Fibroblast of pulmonary artery (primary cell): ENCODE results near the gene KRTAP20-4.

Source experiments
- DNase-seq: peaks from one replicate; pipeline ENCODE4 v3.0.0-alpha.2; 2010; ENCODE audit warnings: low read depth
- H3K4me3 ChIP-seq: replicated peaks from 2 replicates; pipeline ENCODE4 v1.5.1; 2011; ENCODE audit warnings: low read depth, mild to moderate bottlenecking, control low read depth, low read length, moderate library complexity
- TF ChIP-seq, protein P1 (sequence below): IDR thresholded peaks from 2 replicates; pipeline ENCODE4 v1.5.1; 2011; ENCODE audit warnings: mild to moderate bottlenecking, control low read depth, low read length, inconsistent platforms; ENCODE audit errors: missing control alignments

Gene KRTAP20-4

DNA sequence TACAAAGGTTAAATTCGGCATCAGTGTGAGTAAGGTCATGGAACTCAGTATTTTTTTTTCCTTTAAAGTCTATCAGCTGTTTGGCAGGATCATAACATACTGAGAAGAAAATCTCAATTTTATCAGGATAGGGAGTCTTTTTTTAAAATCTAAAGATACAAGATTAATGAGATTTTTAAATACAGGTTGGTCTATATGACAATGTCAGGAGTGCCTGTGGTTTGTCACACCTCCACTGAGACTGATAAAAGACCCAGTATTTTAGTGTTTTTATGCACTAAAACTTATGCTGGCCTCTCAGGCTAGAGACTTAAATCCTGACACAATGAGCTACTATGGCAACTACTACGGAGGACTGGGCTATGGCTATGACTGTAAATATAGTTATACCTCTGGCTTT is 22.1 kb downstream of the KRTAP20-4 start, which contains the start of gene KRTAP20-3:
KRTAP20-3 (plus strand) TSS at position 301 of the 400 bp plus-strand sequence.
- no peak within 1 kb of the TSS for H3K4me3 ChIP-seq
- DNase-seq: no peak
- TF ChIP-seq, protein P1, sequence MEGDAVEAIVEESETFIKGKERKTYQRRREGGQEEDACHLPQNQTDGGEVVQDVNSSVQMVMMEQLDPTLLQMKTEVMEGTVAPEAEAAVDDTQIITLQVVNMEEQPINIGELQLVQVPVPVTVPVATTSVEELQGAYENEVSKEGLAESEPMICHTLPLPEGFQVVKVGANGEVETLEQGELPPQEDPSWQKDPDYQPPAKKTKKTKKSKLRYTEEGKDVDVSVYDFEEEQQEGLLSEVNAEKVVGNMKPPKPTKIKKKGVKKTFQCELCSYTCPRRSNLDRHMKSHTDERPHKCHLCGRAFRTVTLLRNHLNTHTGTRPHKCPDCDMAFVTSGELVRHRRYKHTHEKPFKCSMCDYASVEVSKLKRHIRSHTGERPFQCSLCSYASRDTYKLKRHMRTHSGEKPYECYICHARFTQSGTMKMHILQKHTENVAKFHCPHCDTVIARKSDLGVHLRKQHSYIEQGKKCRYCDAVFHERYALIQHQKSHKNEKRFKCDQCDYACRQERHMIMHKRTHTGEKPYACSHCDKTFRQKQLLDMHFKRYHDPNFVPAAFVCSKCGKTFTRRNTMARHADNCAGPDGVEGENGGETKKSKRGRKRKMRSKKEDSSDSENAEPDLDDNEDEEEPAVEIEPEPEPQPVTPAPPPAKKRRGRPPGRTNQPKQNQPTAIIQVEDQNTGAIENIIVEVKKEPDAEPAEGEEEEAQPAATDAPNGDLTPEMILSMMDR: no peak

DNA sequence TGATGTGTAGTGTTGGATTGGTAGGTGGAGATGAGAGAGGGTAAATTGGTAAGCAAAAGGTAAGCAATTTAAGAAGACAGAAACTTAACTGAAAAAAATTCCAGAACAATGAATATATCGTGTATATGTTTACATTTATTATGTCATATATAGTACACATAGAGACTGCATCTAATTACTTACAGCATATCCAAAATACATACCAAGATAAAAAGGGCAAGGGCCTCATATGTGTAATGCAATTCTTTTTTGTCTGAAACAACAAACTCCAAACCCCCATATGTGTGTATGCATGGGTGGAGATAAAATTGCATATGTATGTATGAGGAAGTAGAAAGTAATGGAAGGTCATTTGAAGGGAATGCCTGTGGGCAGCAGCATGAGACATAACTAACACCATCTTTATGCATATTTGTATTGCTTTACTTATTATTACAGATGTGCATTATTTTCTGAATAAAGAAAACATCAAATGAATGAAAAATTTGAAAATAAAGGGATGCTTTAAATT is 26.5 kb downstream of the KRTAP20-4 start:
- TF ChIP-seq, protein P1: no peak
- DNase-seq: no peak
- H3K4me3 ChIP-seq: no peak overlapping the region

DNA sequence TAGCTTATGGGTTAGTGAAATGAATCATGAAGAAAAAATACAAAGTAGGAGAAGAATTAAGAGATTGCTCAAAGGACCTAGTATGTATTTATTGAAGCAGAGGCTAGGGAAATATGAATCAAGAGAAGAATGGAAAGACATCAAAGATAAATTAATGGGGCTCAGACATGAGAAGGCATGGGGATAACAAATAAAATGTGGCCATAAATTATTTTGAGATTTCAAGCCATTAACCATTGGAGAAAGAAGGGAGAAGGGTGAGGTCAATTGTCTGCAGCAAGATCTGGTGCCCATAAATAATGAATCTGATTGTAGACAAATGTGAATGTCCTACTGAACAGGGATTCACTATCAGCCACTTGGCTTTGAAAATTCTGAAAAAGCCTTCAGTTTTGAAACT is 32.5 kb downstream of the KRTAP20-4 start:
- H3K4me3 ChIP-seq: no peak overlapping the region
- DNase-seq: no peak
- TF ChIP-seq, protein P1: no peak

DNA sequence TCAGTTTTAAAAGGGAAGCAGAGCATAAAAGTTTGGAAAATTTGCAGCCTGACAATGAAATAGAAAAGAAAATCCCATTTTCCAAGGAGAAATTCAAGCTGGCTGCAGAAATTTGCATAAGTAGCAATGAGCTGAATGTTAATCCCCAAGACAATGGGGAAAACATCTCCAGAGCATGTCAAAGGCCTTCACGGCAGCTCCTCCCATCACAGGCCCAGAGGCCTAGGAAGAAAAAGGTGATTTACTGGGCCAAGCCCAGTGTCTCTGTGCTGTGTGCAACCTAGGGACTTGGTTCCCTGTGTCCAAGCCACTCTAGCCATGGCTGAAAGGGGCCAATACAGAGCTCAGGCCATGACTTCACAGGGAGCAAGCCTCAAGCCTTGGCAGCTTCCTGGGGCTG is 48.3 kb downstream of the KRTAP20-4 start:
- TF ChIP-seq, protein P1: no peak
- no peak for DNase-seq
- no peak overlapping the region for H3K4me3 ChIP-seq
